Panc1 (cell line): ENCODE results near the gene PSMG1. TPM values are rescaled to one million over a fixed set of nuclear protein-coding genes. Genes with fewer than 3 reads are reported as not detected.

ENCODE experiments used
- ATAC-seq: fragments of 200-7000 bp; cut with Tn5 transposase; 2 replicates; pipeline ENCODE4 v1.9.1; 2020; ENCODE audit warnings: mild to moderate bottlenecking, moderate library complexity
- BruUV-seq: library from RNA; stranded (reverse); fragments of 400-500 nt; replicated peaks from 2 replicates; lab custom pipeline; 2021; lab: Mats Ljungman, UMichigan
- CTCF ChIA-PET: fragments of 300-600 bp; sonication (Branson Sonifier 250); formaldehyde crosslinking; loops from one replicate; lab custom pipeline; 2022; ENCODE audit warnings: antibody characterized with exemption; lab: Charles Lee
- POLR2A ChIA-PET: fragments of 300-600 bp; sonication (Branson Sonifier 250); formaldehyde crosslinking; loops from one replicate; lab custom pipeline; 2022; ENCODE audit warnings: antibody characterized with exemption; lab: Charles Lee
- DNase-seq: peaks from one replicate; pipeline ENCODE4 v3.0.0-alpha.2; 2010; ENCODE audit warnings: low read depth, low spot score
- H3K27ac ChIP-seq: 2 replicates; pipeline ENCODE4 v1.5.1; 2011; ENCODE audit warnings: mild to moderate bottlenecking, low read length, inconsistent platforms
- H3K27me3 ChIP-seq: fragments of 200-500 bp; sonication (Bioruptor generic); 2 replicates; pipeline ENCODE4 v1.6.0; 2014; ENCODE audit warnings: low read length, inconsistent platforms; ENCODE audit not compliant: control insufficient read depth, insufficient read depth
- H3K36me3 ChIP-seq: fragments of 200-500 bp; sonication (Bioruptor generic); 2 replicates; pipeline ENCODE4 v1.5.1; 2014; ENCODE audit warnings: inconsistent platforms, mild to moderate bottlenecking, low read length, moderate library complexity; ENCODE audit not compliant: control insufficient read depth, insufficient read depth
- H3K4me1 ChIP-seq: 2 replicates; pipeline ENCODE4 v1.5.1; 2011; ENCODE audit warnings: inconsistent platforms, mild to moderate bottlenecking, low read length, moderate library complexity; ENCODE audit not compliant: control insufficient read depth, insufficient read depth
- H3K4me3 ChIP-seq, 2 experiments: 2 replicates each; pipeline ENCODE4 v1.5.1; 2011 to 2012; ENCODE audit warnings: low read depth in 2 of 2, low read length in 2 of 2, mild to moderate bottlenecking in 2 of 2, inconsistent platforms in 1 of 2, moderate library complexity in 1 of 2
- H3K9me3 ChIP-seq: fragments of 200-500 bp; sonication (Bioruptor generic); 2 replicates; pipeline ENCODE4 v1.5.1; 2014; ENCODE audit warnings: low read depth, mild to moderate bottlenecking, inconsistent platforms, low read length, moderate library complexity; ENCODE audit not compliant: control insufficient read depth, insufficient read depth
- POLR2AphosphoS5 ChIP-seq: IDR thresholded peaks from 2 replicates; pipeline ENCODE4 v1.6.1; 2012; ENCODE audit warnings: mild to moderate bottlenecking, low read depth, low read length, moderate library complexity
- SIN3A ChIP-seq: IDR thresholded peaks from 2 replicates; pipeline ENCODE4 v1.6.1; 2012; ENCODE audit warnings: low read depth, mild to moderate bottlenecking, low read length, moderate library complexity, borderline replicate concordance; ENCODE audit not compliant: insufficient read depth
- TCF7L2 ChIP-seq: IDR thresholded peaks from 2 replicates; pipeline ENCODE4 v1.6.1; 2011; ENCODE audit warnings: mild to moderate bottlenecking, low read depth, low read length, inconsistent platforms
- in situ Hi-C: cut with HindIII; loops from 2 replicates; pipeline ENCODE4 v1.10.0; 2016; ENCODE audit warnings: low sequenced_read_pairs, low pct_unique_long_range_greater_than_20kb
- intact Hi-C: fragments of 100-400 bp; cut with micrococcal nuclease; formaldehyde crosslinking; loops from one replicate; pipeline ENCODE4 v1.10.0; 2022; ENCODE audit not compliant: unreplicated experiment
- total RNA-seq: library from RNA; stranded (reverse); gene quantifications from one replicate; pipeline ENCODE4 v1.2.1, GENCODE V29; 2021; ENCODE audit not compliant: unreplicated experiment
- TF ChIP-seq, protein P1 (sequence below): fragments of 450-650 bp; IDR thresholded peaks from 2 replicates; pipeline ENCODE4 v1.5.1; 2017; ENCODE audit warnings: mild to moderate bottlenecking
- TF ChIP-seq, protein P2 (sequence below), 2 experiments: IDR thresholded peaks; 2 replicates each; pipeline ENCODE4 v1.6.1; 2011 to 2012; ENCODE audit warnings: low read depth in 2 of 2, control low read depth in 1 of 2, low read length in 1 of 2, mild to moderate bottlenecking in 1 of 2, moderate library complexity in 1 of 2; ENCODE audit not compliant: insufficient read depth in 1 of 2

Gene PSMG1
- total RNA-seq, 1 experiment from 2014 or later = 70.0 TPM

DNA sequence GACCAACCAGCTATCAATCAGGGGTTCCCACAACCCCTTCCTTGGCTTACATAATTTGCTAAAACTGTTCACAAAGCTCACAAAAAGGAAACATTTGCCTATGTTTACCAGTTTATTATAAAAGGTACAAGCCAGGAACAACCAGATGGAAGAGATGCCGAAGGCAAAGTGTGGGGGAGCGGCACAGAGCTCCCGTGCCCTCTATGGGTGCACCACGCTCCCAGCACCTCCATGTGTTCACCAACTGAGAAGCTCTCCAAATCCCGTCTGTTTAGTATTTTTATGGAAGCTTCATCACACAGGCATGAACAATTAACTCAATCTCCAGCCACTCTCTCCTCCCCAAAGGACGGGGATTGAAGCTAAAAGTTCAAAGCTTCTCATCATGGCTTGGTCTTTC is 32.9 kb downstream of the PSMG1 start:
- H3K9me3 ChIP-seq = no peaks in the 10 kb centered on the region
- H3K27me3 ChIP-seq = no peaks in the 10 kb centered on the region
- H3K27ac ChIP-seq = no peak overlapping the region
- no peaks in the 10 kb centered on the region for H3K4me1 ChIP-seq
- ChIA-PET CTCF (no interaction called here), POLR2A (no interaction called here)
- BruUV-seq = no TSS peak
- ATAC-seq (no peak), DNase-seq (no peak)
- in situ Hi-C loops (no loop called here), intact Hi-C loops (no loop called here)
- TF ChIP-seq SIN3A (no peak), TCF7L2 (no peak), POLR2AphosphoS5 (no peak)
- H3K36me3 ChIP-seq = no peaks in the 10 kb centered on the region
- no peak overlapping the region for H3K4me3 ChIP-seq

DNA sequence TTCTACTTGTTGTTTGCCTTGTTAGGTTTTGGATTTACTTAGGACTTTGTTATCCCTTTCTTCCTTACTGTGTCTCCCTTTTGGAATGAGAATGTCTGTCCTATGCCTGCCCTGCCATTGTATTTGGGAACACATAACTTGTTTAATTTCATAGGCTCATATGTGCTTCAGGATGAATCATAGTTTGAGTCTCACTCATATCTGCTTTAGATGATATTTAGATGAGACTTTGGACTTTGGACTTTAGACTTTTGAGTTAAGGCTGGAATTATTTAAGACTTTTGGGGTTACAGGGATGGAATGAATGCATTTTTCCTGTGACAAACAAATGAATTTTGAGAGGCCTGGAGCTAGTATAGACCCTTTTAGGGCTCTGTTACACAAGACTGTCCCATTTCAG is 33.4 kb downstream of the PSMG1 start:
- DNase-seq = no peak
- ChIA-PET CTCF (no interaction called here), POLR2A (no interaction called here)
- Histone ChIP-seq H3K4me3 (no peak overlapping the region), H3K9me3 (no peaks in the 10 kb centered on the region), H3K27ac (no peak overlapping the region), H3K27me3 (no peaks in the 10 kb centered on the region), H3K4me1 (no peaks in the 10 kb centered on the region), H3K36me3 (no peaks in the 10 kb centered on the region)
- in situ Hi-C loops = no loop called here
- TF ChIP-seq SIN3A (no peak), TCF7L2 (no peak), POLR2AphosphoS5 (no peak)
- TF ChIP-seq, protein P1, sequence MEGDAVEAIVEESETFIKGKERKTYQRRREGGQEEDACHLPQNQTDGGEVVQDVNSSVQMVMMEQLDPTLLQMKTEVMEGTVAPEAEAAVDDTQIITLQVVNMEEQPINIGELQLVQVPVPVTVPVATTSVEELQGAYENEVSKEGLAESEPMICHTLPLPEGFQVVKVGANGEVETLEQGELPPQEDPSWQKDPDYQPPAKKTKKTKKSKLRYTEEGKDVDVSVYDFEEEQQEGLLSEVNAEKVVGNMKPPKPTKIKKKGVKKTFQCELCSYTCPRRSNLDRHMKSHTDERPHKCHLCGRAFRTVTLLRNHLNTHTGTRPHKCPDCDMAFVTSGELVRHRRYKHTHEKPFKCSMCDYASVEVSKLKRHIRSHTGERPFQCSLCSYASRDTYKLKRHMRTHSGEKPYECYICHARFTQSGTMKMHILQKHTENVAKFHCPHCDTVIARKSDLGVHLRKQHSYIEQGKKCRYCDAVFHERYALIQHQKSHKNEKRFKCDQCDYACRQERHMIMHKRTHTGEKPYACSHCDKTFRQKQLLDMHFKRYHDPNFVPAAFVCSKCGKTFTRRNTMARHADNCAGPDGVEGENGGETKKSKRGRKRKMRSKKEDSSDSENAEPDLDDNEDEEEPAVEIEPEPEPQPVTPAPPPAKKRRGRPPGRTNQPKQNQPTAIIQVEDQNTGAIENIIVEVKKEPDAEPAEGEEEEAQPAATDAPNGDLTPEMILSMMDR = no peak
- TF ChIP-seq, protein P2, sequence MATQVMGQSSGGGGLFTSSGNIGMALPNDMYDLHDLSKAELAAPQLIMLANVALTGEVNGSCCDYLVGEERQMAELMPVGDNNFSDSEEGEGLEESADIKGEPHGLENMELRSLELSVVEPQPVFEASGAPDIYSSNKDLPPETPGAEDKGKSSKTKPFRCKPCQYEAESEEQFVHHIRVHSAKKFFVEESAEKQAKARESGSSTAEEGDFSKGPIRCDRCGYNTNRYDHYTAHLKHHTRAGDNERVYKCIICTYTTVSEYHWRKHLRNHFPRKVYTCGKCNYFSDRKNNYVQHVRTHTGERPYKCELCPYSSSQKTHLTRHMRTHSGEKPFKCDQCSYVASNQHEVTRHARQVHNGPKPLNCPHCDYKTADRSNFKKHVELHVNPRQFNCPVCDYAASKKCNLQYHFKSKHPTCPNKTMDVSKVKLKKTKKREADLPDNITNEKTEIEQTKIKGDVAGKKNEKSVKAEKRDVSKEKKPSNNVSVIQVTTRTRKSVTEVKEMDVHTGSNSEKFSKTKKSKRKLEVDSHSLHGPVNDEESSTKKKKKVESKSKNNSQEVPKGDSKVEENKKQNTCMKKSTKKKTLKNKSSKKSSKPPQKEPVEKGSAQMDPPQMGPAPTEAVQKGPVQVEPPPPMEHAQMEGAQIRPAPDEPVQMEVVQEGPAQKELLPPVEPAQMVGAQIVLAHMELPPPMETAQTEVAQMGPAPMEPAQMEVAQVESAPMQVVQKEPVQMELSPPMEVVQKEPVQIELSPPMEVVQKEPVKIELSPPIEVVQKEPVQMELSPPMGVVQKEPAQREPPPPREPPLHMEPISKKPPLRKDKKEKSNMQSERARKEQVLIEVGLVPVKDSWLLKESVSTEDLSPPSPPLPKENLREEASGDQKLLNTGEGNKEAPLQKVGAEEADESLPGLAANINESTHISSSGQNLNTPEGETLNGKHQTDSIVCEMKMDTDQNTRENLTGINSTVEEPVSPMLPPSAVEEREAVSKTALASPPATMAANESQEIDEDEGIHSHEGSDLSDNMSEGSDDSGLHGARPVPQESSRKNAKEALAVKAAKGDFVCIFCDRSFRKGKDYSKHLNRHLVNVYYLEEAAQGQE (IDR thresholded peaks at IDR 0.05; ENCODE audit: insufficient read depth in 1 of 2, low read depth in 2 of 2, low read length in 1 of 2) = no peak
- BruUV-seq = no TSS peak
- intact Hi-C loops = no loop called here
- ATAC-seq = no peak

DNA sequence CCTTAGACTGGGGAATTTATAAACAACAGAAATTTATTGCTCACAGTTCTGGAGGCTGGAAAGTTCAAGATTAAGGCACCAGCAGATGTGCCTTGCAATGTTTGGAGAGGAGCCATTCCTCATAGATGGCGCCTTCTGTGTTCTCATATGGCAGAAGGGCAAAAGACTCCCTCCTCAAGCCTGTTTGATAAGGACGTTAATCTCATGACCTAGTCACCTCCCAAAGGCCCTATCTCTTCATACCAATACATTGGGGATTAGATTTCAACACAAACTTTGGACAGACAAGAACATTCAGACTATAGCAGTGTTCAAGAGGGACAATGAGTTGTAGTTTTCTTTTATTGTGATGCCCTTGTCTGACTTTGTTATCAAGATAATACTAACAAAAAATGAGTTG is 34.3 kb downstream of the PSMG1 start:
- H3K27me3 ChIP-seq = no peaks in the 10 kb centered on the region
- H3K27ac ChIP-seq = no peak overlapping the region
- no peaks in the 10 kb centered on the region for H3K9me3 ChIP-seq
- intact Hi-C loops (no loop called here), in situ Hi-C loops (no loop called here)
- no peak overlapping the region for H3K4me3 ChIP-seq
- no peaks in the 10 kb centered on the region for H3K36me3 ChIP-seq
- TF ChIP-seq, protein P2 (IDR thresholded peaks at IDR 0.05; ENCODE audit: insufficient read depth in 1 of 2, low read depth in 2 of 2, low read length in 1 of 2) = no peak
- TF ChIP-seq TCF7L2 (no peak), SIN3A (no peak)
- TF ChIP-seq, protein P1 = no peak
- ChIA-PET CTCF (no interaction called here), POLR2A (no interaction called here)
- no TSS peak for BruUV-seq
- H3K4me1 ChIP-seq = no peaks in the 10 kb centered on the region
- DNase-seq (no peak), ATAC-seq (no peak)
